WTC11 (cell line): Measurements from ENCODE around the gene RNF222.
"Not testable (repeated sequence)": the region's sequence is repeated elsewhere in the genome, so short reads cannot be mapped to it uniquely, and the experiment has no call there.

ENCODE experiments used
- ATF6 ChIP-seq: sonication (generic); formaldehyde crosslinking; IDR thresholded peaks from 2 replicates; pipeline ENCODE4 v1.8.1; 2023; ENCODE audit warnings: mild to moderate bottlenecking, missing genetic modification reagents
- ESRRA ChIP-seq: sonication (generic); formaldehyde crosslinking; IDR thresholded peaks from 2 replicates; pipeline ENCODE4 v1.8.1; 2022; ENCODE audit warnings: mild to moderate bottlenecking, missing genetic modification reagents, borderline replicate concordance

- not testable (repeated sequence) for TF ChIP-seq ATF6, ESRRA
Measured at GRCh38 chr17:8378117-8378516, 19.5 kb downstream of the RNF222 start.
